Stimulated activated CD4-positive, alpha-beta T cell treated with anti-CD3 and anti-CD28 coated beads, TNF-alpha, amount 100 ng/mL, for 24 hours (primary cell): ENCODE measurements around the gene C4orf51.

ENCODE experiments used
- DNase-seq, 3 experiments: peaks; one replicate each; pipeline ENCODE4 v3.0.0-alpha.2; 2020; ENCODE audit warnings: low read depth in 3 of 3

The C4orf51 gene

DNA sequence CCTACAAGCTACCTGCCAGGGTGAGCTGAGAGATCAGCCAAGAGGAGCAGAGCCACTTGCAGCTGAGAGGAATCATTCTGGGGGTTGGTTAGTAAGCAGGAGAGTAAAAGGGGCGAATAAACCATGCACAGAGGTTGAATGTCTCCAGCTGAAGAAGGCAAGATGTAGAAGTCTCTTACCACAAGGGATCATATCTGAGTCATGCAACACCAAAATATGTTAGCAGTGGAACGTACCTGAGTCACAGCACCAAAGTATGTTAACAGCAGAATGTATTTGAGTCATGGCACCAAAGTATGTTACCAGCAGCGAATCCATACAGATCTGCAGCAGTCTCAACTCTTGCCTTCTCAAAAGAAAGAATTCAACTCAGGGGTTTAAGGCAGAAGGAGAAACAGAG, 29.9 kb downstream of the C4orf51 start:
- no peak for DNase-seq

DNA sequence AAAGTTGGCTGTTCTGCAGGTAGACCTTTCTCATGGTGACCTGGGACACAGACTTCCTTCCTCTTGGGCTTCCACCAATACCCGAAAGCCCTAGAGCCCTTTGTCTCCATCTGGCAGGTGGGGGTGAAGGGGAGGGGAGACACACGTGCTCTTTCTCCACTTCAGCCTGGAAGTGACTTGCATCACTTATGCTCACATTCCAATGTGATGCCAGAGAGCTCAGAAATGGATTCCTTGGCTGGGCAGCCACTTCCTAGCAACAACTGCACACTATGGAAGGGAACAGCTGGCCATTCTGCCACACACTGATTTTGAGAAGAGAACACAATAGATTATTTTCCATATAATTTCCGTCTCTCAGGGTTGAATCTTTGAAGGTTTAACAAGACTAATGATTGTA, 36.3 kb downstream of the C4orf51 start:
- DNase-seq = no peak

DNA sequence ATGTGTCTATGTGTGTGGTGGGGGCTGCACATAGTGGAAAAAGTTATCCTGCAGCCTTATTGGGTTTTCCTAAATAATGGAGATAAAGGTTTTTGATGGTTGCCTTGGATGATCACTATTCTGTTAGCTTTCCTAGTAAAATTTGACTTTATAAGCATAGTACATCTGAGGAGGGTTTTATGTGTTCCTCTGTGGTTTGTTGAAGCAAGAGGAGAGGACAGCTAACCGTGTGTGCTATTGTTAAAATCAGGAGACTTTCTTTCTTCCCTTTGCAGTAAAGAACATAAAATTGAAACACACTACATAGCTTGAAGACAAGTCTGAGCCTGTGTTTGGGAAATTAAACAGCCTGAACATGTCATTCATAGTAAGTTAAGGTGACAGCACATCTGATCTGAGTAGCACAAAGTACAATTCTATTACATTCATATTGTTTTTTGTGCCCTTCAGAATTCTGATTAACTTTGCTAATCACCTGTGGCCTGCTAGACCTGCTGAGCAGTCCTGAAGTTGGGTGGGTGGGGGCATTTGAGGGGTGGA, 36.8 kb downstream of the C4orf51 start:
- DNase-seq = no peak

DNA sequence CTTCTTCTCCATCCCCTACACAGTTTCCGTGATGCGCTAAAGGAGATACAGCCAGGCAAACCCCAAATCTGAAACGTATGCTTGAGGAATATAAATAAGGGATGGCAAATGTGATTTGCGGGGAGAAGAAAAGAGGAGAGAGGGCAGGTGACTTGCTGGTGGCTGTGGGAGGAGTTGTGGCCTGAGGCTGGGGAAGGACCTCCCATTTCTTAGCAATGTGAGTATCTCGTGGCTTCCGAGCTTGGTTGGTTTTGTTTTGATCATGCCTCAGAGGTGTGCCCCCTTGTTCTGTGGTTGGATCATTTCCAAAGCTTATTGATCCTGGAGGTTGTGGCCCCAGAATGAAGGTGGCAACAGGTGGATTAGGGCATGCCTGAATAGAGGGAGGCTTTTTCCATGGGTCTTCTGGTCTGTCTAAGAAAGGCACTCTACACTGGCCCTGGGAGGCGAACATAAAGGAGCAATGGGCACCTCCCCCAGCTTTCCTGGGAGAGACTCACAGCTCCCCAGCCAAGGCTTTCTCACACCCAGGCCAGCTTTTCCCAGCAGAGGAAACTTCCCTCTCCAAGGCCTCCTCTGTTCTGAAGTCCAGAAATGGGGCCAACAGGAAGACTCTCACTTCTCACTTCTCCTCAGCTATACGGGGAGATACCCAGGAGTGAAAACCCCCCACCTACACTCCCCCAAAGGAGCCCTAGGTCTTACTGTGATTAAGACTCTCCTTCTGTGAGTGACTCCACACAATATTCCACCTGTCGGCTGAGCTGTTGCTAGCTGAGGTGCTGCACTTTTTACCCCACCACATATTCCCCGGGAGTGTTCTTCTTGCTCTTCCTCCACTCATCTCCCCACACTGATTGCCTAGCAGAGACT, 40.0 kb downstream of the C4orf51 start:
- DNase-seq = peak in 2 of 3 experiments; percentile 16 to 29

DNA sequence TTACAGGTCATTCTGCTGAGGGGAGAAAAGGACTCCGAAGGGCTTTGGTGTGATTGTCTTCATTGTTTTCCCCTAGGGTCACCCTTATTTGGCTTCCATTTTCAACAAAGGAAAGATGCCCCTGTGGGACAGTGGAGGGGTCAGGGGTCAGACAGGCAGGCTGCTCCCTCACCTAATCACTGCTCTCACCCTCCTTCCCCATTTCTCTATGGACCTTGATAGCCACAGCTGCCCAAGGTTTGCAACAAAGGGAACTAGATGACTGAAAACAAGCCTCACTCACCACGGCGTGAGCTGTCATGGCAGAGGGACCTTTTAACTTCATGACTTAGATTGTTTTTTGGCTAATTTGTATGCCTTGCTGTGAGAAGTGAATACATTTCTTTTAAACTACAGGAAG, 40.7 kb downstream of the C4orf51 start:
- DNase-seq = no peak

DNA sequence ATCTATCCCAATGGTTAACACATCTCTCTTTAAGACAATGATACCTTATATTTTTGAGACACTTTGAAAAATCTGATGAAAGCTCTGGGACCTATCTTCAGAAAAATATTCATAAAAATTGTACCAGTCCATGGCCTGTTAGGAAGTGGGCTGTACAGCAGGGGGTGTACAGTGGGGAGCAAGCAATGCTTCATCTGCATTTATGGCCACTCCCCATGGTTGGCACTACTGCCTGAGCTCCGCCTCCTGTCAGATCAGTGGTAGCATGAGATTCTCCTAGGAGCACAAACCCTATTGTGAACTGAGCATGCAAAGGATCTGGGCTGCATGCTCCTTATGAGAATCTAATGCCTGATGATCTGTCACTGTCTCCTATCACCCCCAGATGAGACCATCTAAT, 42.6 kb downstream of the C4orf51 start:
- no peak for DNase-seq

DNA sequence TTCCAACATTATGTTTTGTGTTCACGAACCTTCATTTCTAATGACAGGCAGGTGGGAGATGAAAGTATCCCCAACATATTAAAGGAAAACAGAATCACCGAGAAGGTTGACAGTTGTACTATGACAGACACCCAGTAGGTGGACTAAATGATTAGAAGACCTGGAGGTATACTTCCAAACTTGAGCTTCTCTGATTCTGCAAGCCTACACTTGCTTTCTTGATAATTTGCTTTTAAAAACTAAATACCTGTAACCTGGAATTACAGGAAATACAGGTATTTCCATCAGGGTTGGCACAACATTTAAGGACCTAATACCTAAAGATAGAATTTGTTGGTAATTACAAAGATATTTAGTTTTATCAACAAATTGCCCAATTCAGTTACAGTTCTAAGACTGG, 43.4 kb downstream of the C4orf51 start:
- no peak for DNase-seq

DNA sequence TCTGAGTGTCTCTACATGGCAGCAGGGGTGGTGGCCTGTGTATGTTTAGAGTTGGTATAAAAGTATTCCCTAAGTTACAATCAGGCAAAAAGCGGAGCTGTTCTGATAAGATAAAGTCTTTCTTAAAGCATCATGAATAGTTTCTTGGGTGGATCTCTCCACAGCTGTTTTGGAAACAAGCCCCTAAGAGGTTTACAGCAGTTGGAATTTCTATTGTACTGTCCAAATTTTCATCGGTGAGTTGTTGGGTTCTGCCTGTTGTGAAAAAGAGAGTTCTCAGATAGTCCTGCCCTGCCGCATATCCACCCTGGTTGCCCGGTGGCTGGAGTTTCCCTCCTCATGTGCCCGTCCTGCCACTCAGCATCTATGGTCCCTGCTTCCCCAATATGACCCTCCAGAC, 50.1 kb downstream of the C4orf51 start:
- no peak for DNase-seq

DNA sequence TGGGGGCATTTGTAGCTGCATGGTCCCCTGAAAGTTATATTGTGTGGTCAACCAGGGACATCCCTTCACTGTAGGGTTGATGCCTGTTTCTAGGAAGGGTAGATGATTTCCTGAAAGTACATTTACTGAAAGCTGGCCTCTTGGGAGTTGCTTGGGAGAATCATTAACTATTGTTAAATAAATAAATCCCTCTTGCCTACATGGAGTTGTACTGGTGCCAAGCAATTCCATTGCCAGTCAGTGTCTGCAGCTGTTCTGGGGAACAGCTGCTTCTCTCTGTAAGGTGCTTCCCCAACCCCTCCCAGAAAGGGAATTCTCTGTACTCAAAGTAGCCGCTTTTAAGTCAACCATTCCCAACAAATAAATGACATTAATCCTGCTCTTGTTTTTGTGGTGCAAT, 51.1 kb downstream of the C4orf51 start:
- no peak for DNase-seq

DNA sequence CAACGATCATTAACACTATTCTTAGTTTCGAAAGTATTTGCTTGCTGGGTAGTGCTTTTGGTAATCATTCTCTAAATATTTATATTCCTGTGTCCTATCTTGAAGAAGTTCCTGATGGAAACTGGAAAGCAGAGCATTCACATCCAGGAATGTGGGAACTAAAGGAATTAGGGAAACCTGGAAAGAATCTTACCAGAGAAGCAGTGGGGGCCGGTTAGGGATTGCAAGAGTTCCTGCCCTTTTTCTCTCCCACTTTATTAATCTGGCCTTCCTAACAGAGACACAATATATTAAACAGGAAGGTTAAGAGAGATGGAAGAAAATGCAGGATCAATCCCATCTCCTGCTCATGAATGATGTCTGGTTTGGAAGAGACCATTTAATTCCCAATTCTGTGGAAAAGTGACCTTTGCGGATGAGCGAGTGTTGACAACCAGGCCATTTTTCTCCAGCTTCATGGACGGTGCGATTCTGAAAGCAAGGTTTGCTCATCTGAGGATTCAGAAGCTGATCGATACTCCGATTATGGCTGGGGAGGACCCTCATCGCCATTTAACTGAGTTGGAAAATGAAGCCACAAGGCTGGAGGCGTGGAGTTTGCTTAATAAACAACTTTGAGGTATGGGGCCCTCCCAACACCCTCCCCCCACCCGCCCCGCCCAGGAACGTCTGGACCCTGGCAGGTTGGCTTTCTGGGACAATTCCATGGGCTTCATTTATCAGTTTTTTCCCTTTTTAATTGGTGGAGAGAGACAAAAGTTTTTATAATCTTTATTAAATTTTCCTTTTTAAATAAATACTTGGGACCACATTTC, 52.3 kb downstream of the C4orf51 start:
- no peak for DNase-seq

DNA sequence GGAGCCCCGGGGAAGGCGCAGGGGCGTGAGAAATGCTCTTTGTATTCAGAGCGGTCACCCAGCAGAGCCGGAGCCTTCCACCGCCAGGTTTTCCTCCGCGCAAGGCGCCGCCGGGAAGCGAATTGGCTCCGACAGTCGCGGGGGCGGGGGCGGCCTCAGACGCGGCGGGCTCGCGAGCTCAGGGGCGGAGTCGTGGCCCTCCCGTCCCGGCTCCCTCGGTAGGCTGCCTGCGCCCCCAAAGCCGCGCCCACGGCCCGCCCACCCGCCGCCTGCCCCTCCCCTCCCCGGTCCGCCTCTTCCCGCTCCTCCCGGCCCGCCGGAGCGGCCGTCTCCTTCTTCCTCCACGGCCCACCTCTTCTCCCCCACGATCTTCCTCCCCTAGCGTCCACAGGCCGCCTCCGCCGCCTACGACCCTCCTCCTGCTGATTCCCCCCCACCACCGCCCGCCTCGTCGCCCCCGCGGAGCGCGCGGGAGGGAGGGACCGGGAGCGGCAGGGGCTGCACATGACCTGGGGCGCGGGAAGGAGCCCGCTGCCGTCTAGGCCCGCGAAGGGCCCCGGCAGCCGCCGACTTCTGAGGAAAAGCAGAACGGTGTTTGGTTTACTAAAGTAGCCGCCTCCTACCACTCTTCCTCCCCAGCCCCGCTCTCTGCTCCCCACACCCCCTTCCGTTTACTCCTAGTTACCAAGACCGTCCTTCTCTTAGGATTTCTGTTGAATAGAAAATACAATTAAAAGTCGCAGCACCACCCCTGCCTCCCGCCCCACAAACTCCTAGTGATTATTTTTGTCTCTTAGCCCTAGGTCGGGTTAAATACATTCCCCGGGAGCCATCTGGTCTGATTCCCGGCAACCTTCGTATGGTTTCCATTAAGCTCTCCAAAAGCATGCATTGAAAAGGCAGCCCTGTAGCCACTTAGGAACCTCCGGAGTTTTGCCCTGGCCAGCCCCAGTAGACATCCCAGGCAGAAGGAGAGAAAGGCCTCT, 53.2 kb downstream of the C4orf51 start:
- DNase-seq = peak; percentile 55 to 88 (median 72)

DNA sequence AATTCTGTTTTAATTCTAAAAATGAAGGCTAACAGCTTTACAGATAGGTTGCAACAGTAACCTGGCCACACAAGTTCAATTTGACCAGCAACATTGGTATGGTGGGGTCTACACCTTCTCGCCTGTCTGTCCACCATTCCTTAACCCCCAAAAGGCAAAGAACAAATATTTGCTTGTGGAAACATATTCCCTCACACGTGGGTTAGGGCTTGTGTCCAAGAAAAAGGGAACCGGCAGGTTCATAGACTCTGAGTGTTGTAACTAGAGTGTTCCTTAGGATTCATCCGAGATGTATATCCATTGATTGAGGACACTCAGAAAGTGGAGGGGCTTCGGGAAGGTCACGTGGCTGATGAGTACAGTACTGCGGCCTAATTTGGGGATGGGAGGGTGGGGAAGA, 54.1 kb downstream of the C4orf51 start:
- no peak for DNase-seq

DNA sequence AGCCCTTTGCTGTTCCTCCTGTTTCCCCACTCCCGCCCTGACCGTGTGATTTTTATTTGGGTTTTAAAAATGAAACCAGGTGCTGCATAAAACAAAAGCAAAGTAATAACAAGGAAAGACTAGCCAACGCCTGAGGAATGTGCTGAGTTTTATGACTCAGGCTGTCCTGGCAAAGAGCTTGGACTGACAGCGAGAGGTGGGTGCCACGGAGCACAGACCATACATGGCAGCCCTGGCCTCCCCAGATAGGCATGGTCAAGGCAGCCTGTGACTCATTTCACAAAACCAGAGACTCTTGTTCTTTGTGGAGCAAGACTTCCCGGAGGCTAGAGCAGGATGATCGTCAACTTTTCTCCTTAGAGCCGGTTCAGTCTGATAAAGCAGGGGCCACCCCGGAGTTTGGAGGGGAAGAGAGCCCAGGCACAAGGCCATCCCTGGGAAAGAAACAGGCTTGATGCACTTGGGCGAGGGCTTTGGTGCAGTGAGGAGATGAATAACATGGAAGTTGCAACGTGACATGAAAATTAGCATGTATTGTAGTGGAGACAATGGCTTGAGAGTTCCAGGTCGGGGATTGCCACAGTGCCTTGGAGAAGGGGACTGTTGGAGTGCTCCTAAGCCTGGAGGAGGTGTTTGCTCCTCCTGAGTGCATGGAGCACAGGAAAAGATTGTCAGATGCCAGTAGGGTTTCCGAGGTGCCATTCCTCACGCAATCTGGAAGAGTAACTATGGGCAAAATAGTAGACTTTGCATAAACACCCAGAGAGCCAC, 54.8 kb downstream of the C4orf51 start:
- DNase-seq = no peak

DNA sequence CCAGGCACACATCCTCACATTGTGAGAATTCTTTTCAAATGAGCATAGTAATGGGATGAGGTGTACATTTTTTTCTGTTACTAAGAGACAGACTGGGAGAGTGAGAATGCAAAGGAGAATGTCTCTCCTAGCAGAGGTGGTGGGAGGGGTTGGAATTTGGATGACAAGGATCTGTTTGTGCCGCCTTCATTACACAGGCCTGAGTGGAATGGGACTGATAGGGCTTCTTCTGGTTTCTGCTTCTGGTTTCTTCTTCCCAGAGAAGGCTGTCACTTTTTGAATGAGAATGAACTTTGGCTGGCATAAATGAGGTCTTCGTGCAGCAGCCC, 55.4 kb downstream of the C4orf51 start:
- DNase-seq = no peak

DNA sequence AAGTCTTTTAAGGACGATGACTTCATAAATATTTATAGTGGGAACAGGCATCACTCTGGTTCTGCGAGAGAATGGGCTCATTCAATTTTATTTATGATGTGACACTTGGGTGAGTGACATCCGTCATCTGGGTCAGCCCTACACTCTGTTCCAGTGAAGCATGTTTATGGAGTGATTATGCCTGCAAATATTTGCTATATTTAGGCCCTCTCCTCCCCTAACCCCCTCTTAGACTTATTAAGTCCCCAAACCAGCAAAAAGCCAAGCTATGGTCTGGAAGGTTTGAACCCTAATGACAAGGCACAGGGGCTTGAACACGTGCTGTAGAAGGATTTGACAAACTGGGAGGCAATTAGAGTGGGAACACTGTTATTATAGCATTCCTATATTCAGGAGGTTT, 55.9 kb downstream of the C4orf51 start:
- DNase-seq = no peak

DNA sequence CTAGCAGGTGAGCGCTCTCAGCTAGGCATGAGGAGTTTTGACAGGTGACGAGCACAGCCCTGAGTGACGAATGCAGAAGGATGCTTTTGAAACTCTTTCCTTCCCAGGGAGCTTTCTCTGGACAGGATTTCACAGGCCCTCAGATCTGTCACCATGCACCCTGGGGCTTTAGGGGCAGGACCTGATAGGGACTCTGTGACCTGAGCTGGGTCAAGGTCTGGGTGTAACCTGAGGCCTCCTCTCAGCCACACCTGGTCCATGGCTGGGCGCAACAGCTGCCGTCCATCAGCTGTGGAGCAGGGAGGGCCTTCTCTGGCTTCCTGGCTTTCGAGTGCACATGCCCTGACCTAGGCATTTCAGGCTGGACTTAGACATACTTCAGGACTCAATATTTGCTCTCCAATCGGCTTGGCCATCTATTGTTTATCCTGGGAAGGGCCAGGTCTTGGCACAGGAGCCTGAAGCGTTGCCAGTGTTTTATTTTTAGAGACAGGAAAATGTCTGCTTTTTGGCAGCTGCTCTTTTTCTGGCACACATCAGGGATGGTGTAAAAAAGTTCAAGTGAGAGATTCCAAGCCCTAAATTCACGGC, 56.4 kb downstream of the C4orf51 start:
- no peak for DNase-seq

DNA sequence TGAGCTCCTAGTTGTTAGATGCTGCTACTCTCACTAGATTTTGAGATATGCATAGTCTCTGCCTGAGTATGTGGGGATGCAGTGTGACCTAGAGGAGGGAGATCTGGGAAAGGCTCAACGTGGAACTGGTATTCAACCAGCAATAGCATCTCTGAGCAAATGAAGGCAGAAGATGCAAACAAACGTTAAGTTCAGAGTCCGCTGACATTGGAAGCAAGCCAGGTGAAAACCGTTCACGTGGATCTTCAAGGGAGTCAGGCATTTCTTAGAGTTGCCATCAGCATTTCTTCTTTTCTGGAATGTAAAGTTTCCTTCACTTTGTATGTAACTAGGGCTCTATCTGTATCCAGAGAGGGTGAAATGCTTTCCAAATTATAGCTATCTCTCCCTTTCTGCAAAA, 59.9 kb downstream of the C4orf51 start:
- no peak for DNase-seq

DNA sequence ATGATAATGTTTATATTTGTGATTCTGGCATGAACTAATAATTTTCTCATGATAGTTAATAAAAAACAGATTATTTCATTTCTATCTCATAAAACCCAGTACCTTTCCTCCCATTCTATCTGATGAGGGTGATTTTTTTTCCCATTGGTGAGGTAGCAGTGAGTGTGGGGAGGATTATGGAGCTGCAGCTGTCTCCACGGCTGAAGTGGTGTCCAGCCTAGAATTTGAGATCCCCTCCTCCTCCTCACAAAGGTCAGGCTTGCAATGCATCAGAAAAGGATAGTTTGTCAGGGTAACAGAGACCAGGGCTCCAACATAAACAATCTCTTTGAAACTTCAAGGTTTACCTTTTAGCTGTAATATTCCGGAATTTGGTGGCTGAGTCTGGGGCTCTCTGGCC, 60.9 kb downstream of the C4orf51 start:
- DNase-seq = no peak

DNA sequence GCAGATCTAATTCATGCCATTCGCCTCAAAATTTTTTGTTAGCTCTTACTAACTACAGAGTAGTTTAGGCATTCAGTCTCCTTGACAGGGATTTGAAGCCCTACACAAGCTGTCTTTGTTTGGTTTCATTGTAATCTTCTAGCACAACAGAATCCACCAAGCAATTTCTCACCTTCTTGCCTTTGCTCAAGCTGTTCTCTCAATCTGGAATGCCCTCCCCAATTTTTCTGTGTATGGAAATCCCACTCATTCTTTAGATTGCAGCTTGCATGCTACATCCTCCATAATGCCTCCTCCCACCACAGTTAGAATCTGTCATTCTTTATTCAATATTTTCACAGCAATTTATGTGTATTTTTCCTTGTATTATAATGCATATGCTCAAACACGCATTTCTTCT, 63.7 kb downstream of the C4orf51 start:
- no peak for DNase-seq

DNA sequence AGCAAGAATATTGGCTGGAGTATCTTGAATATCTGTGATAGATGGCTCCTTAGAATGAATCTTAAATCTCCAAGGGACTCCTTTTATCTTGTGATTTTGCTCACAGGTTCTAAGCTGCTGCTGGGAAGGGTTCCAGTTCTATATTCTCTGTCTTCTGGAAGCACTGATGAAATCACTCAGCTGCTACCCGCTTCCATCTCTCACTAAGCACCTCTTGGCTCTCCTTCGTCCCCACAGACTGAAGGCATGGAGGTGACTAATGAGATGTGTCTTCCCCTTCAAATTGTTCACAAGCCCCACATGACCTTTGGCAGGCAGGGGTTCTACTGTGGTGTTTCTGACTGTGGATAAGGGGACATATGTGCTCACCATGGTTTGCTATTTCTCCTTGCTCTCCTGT, 75.9 kb downstream of the C4orf51 start:
- DNase-seq = no peak

DNA sequence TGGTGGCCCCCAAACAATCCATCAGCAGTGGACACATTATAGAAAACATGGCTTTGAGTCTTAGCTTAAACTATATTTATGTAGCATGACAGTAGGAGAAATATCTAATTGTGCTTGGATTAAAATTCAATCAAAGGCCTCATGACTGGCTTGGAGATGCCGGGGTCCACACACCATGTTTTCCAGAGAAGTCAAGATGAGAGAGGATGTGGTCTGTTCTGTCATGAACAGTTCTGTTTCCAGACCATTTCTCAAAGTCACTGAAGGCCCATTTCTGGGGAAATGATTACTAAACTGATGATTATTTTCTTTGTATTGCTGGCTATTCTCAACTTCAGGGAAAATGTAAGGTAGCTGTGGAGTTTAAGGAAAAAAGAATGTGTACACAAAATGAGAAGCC, 76.3 kb downstream of the C4orf51 start:
- no peak for DNase-seq
